Mesendoderm (in vitro differentiated cells): ENCODE data around the gene PKNOX2.

Source experiments
- DNase-seq: peaks from one replicate; pipeline ENCODE4 v3.0.0; 2013
- H2AK5ac ChIP-seq: 2 replicates; pipeline ENCODE4 v1.6.1; 2013; ENCODE audit warnings: low read length, inconsistent platforms
- H2BK120ac ChIP-seq: 2 replicates; pipeline ENCODE4 v1.6.1; 2013; ENCODE audit warnings: low read depth, mild to moderate bottlenecking, low read length, moderate library complexity, mixed read lengths
- H2BK15ac ChIP-seq: replicated peaks from 2 replicates; pipeline ENCODE4 v1.6.1; 2013; ENCODE audit warnings: low read depth, mild to moderate bottlenecking, moderate library complexity
- H2BK5ac ChIP-seq: 2 replicates; pipeline ENCODE4 v1.6.1; 2013; ENCODE audit warnings: low read length, inconsistent platforms
- H3K18ac ChIP-seq: 2 replicates; pipeline ENCODE4 v1.6.1; 2013; ENCODE audit warnings: mild to moderate bottlenecking, low read length, mixed read lengths
- H3K23ac ChIP-seq: one replicate; pipeline ENCODE4 v1.6.1; 2013; ENCODE audit warnings: low read length
- H3K27ac ChIP-seq: 2 replicates; pipeline ENCODE4 v1.5.1; 2013; ENCODE audit warnings: low read depth, mild to moderate bottlenecking, inconsistent platforms, low read length, moderate library complexity
- H3K27me3 ChIP-seq: 2 replicates; pipeline ENCODE4 v1.6.1; 2013; ENCODE audit warnings: low read length, control low read depth, mild to moderate bottlenecking, inconsistent platforms; ENCODE audit not compliant: insufficient read depth, poor library complexity
- H3K36me3 ChIP-seq: 2 replicates; pipeline ENCODE4 v1.6.1; 2013; ENCODE audit warnings: low read length, inconsistent platforms; ENCODE audit not compliant: control insufficient read depth, insufficient read depth
- H3K4ac ChIP-seq: one replicate; pipeline ENCODE4 v1.6.1; 2013; ENCODE audit warnings: low read depth, mild to moderate bottlenecking, low read length, moderate library complexity
- H3K4me1 ChIP-seq: 2 replicates; pipeline ENCODE4 v1.6.1; 2013; ENCODE audit warnings: low read depth, low read length, inconsistent platforms; ENCODE audit not compliant: control insufficient read depth
- H3K4me2 ChIP-seq: 2 replicates; pipeline ENCODE4 v1.6.1; 2013; ENCODE audit warnings: low read length
- H3K4me3 ChIP-seq: 2 replicates; pipeline ENCODE4 v1.5.1; 2013; ENCODE audit warnings: mild to moderate bottlenecking, low read length
- H3K56ac ChIP-seq: one replicate; pipeline ENCODE4 v1.6.1; 2013; ENCODE audit warnings: low read length
- H3K79me1 ChIP-seq: 2 replicates; pipeline ENCODE4 v1.6.1; 2013; ENCODE audit warnings: low read length, inconsistent platforms
- H3K79me2 ChIP-seq: 2 replicates; pipeline ENCODE4 v1.6.1; 2013; ENCODE audit warnings: mild to moderate bottlenecking, low read length; ENCODE audit not compliant: control insufficient read depth, insufficient read depth
- H3K9ac ChIP-seq: 2 replicates; pipeline ENCODE4 v1.6.1; 2013; ENCODE audit warnings: low read length, inconsistent platforms
- H4K5ac ChIP-seq: one replicate; pipeline ENCODE4 v1.6.1; 2013; ENCODE audit warnings: low read length
- H4K8ac ChIP-seq: one replicate; pipeline ENCODE4 v1.6.1; 2013; ENCODE audit warnings: low read depth, mild to moderate bottlenecking, control low read depth, low read length, moderate library complexity
- WGBS: extraction: QIAGEN DNeasy Blood & Tissue Kit; methylation state at CpG from one replicate; pipeline ENCODE4 v1.1.7; 2013; ENCODE audit warnings: low lambda C conversion rate, missing lambda C conversion rate; ENCODE audit not compliant: insufficient coverage; ENCODE audit errors: extremely low coverage; 5-methylcytosine and 5-hydroxymethylcytosine counted together

The PKNOX2 gene

DNA sequence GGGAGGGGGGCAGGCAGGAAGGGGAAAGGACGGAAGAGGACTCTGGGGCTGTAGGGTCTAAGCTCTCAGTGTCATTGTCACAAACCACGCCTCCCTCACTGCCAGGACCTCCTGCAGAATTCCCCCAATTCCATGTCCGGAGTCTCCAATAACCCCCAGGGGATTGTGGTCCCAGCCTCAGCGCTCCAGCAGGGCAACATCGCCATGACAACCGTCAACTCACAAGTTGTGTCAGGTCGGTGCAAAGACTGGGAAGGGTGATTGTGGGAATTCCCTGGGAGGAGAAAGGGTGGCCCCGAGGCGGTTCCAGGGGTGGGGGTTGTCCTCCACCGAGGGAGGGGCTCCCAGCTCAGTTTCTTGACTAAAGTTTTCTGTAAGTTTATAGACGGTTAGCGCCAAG lies 245.5 kb downstream of the PKNOX2 start:
- H3K56ac ChIP-seq: no peak overlapping the region
- no peak overlapping the region for H3K23ac ChIP-seq
- H4K5ac ChIP-seq: no peak overlapping the region
- no peak overlapping the region for H2BK5ac ChIP-seq
- no peaks in the 10 kb centered on the region for H3K79me1 ChIP-seq
- H3K36me3 ChIP-seq: no peaks in the 10 kb centered on the region
- no peak overlapping the region for H3K18ac ChIP-seq
- no peak overlapping the region for H3K4ac ChIP-seq
- no peak overlapping the region for H3K4me2 ChIP-seq
- H3K4me1 ChIP-seq: peaks cover 2% of the 10 kb centered on the region
- H3K79me2 ChIP-seq: no peaks in the 10 kb centered on the region
- H3K27ac ChIP-seq: no peak overlapping the region
- no CpG with 5 or more reads among the region's 12 CpGs for WGBS
- no peak overlapping the region for H2BK15ac ChIP-seq
- H2BK120ac ChIP-seq: no peak overlapping the region
- H4K8ac ChIP-seq: no peak overlapping the region
- no peak overlapping the region for H2AK5ac ChIP-seq
- H3K9ac ChIP-seq: no peak overlapping the region
- no peak overlapping the region for H3K4me3 ChIP-seq
- peak; percentile 98 for DNase-seq
- H3K27me3 ChIP-seq: no peaks in the 10 kb centered on the region

DNA sequence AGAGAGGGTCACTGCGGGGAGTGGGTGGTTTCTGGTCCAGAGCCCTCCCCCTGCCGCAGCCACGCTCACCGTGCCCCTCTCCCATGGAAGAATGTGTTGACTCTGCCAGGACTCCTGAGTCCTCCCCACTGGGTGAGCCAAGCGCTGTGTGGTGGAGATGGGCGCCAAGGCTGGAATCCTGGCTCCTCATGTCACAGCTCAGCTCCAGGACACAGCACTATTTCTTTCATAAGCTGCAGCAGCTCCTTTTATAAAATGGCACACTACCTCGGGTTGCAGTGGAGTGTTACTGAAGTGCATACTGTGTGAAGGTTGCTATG lies 247.6 kb downstream of the PKNOX2 start:
- Histone ChIP-seq H2BK120ac (no peak overlapping the region), H4K5ac (no peak overlapping the region), H3K27me3 (no peaks in the 10 kb centered on the region), H3K4me1 (peaks cover 2% of the 10 kb centered on the region), H3K4ac (no peak overlapping the region), H3K9ac (no peak overlapping the region), H3K79me1 (no peaks in the 10 kb centered on the region), H2BK15ac (no peak overlapping the region), H3K23ac (no peak overlapping the region), H4K8ac (no peak overlapping the region), H3K36me3 (no peaks in the 10 kb centered on the region), H2BK5ac (no peak overlapping the region), H3K56ac (no peak overlapping the region), H3K4me2 (no peak overlapping the region), H3K18ac (no peak overlapping the region), H2AK5ac (no peak overlapping the region), H3K4me3 (no peak overlapping the region), H3K27ac (no peak overlapping the region), H3K79me2 (no peaks in the 10 kb centered on the region)
- DNase-seq: no peak
- no CpG with 5 or more reads among the region's 7 CpGs for WGBS

DNA sequence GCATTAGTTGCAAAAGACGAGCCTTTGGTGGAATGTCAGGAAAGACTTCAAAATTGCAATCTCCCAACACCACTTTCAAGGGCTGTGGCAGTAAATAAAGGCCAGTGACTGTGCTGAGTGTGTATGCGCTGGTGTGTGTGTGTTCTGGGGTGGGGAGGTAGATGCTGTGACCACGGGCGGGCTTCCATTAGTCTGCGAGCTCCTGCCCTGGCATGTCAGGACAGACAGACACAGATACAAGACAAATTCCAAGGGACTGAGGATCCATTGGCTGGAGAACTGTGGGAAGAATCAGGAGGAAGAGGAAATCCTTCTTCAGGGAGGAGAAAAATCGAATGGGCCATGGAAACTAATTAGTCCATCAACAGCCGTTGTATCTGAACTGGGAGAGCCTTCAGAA lies 248.0 kb downstream of the PKNOX2 start:
- no peak overlapping the region for H3K27ac ChIP-seq
- H3K4me2 ChIP-seq: no peak overlapping the region
- H2BK5ac ChIP-seq: no peak overlapping the region
- no CpG with 5 or more reads among the region's 7 CpGs for WGBS
- H3K36me3 ChIP-seq: no peaks in the 10 kb centered on the region
- H2BK15ac ChIP-seq: no peak overlapping the region
- no peak overlapping the region for H2BK120ac ChIP-seq
- H4K8ac ChIP-seq: no peak overlapping the region
- no peak overlapping the region for H3K4me3 ChIP-seq
- no peak overlapping the region for H3K56ac ChIP-seq
- H3K23ac ChIP-seq: peak overlapping the region; percentile 51
- H3K27me3 ChIP-seq: no peaks in the 10 kb centered on the region
- no peak overlapping the region for H4K5ac ChIP-seq
- peaks cover 2% of the 10 kb centered on the region for H3K4me1 ChIP-seq
- H3K18ac ChIP-seq: no peak overlapping the region
- H3K9ac ChIP-seq: no peak overlapping the region
- H3K4ac ChIP-seq: no peak overlapping the region
- no peaks in the 10 kb centered on the region for H3K79me1 ChIP-seq
- no peaks in the 10 kb centered on the region for H3K79me2 ChIP-seq
- no peak for DNase-seq
- no peak overlapping the region for H2AK5ac ChIP-seq

GRCh38 chr11:125413226-125413625 lies 248.7 kb downstream of the PKNOX2 start:
- H4K5ac ChIP-seq: no peak overlapping the region
- no peak overlapping the region for H3K4me2 ChIP-seq
- peaks cover 2% of the 10 kb centered on the region for H3K4me1 ChIP-seq
- no peak overlapping the region for H2BK15ac ChIP-seq
- no peak overlapping the region for H2BK5ac ChIP-seq
- H3K4ac ChIP-seq: no peak overlapping the region
- no peaks in the 10 kb centered on the region for H3K36me3 ChIP-seq
- H3K4me3 ChIP-seq: no peak overlapping the region
- H2BK120ac ChIP-seq: no peak overlapping the region
- DNase-seq: no peak
- no CpG with 5 or more reads among the region's 7 CpGs for WGBS
- H3K23ac ChIP-seq: no peak overlapping the region
- H3K18ac ChIP-seq: no peak overlapping the region
- no peak overlapping the region for H3K56ac ChIP-seq
- H3K27me3 ChIP-seq: no peaks in the 10 kb centered on the region
- H3K9ac ChIP-seq: no peak overlapping the region
- H4K8ac ChIP-seq: no peak overlapping the region
- no peak overlapping the region for H3K27ac ChIP-seq
- no peak overlapping the region for H2AK5ac ChIP-seq
- H3K79me1 ChIP-seq: no peaks in the 10 kb centered on the region
- no peaks in the 10 kb centered on the region for H3K79me2 ChIP-seq

GRCh38 chr11:125414121-125414520 lies 249.6 kb downstream of the PKNOX2 start:
- Histone ChIP-seq H2AK5ac (no peak overlapping the region), H3K4me2 (no peak overlapping the region), H3K79me1 (no peaks in the 10 kb centered on the region), H3K79me2 (no peaks in the 10 kb centered on the region), H4K5ac (no peak overlapping the region), H3K18ac (no peak overlapping the region), H3K4me1 (peaks cover 2% of the 10 kb centered on the region), H3K36me3 (no peaks in the 10 kb centered on the region), H2BK5ac (no peak overlapping the region), H3K27me3 (no peaks in the 10 kb centered on the region), H4K8ac (no peak overlapping the region), H2BK120ac (no peak overlapping the region), H3K56ac (no peak overlapping the region), H3K4me3 (no peak overlapping the region), H3K9ac (no peak overlapping the region), H3K23ac (no peak overlapping the region), H3K4ac (no peak overlapping the region), H2BK15ac (no peak overlapping the region), H3K27ac (no peak overlapping the region)
- no peak for DNase-seq
- no CpG with 5 or more reads among the region's 4 CpGs for whole genome bisulfite sequencing

DNA sequence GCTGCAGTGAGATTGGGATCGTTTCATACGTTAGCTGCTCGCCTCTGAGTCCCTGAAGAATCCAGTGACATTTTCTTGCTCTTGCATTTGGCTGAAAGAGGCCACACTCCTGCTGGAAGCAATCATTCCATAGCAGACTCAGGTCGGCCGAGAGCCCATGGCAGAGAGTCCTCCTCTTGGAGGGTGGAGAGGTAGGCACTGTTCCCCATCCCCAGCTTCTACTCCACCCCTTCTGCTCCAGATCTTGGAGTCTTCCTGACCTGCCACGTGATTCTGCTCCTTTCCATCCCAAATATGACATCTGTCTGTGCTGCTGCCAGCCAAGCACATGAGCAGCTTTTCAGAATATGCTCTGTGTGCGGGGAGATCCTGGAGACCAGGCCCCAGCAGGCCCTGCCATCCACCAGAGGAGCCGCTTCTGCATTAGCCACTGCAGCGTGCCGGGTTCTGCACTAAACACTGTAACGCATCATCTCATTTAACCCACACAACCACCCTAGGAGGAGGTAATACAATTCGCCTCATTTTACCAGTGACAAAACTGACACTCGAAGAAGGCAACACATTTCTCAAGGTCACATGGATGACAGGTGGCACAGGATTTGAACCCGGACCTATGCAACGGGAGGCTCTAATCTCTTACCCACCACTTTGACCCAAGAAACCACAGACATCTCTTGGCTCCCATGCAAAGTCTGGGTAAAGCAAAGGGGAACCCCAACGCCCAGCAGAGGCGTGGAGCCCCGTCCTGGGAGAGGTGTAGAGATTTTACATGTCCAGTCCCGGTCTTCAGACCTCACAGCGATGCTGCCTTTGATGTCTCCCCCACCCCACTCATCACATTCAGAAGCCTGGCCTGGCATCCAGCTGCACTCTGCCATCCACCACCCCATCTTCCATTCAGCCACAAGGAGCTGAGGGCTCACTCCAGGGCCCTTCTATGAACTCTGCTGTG lies 252.7 kb downstream of the PKNOX2 start:
- H3K27ac ChIP-seq: no peak overlapping the region
- no peak overlapping the region for H4K8ac ChIP-seq
- H3K79me1 ChIP-seq: no peaks in the 10 kb centered on the region
- H3K36me3 ChIP-seq: no peaks in the 10 kb centered on the region
- H3K79me2 ChIP-seq: no peaks in the 10 kb centered on the region
- H3K56ac ChIP-seq: no peak overlapping the region
- no peaks in the 10 kb centered on the region for H3K4me1 ChIP-seq
- H3K23ac ChIP-seq: no peak overlapping the region
- WGBS: no CpG with 5 or more reads among the region's 20 CpGs
- no peak for DNase-seq
- no peak overlapping the region for H3K9ac ChIP-seq
- H2BK15ac ChIP-seq: no peak overlapping the region
- no peak overlapping the region for H4K5ac ChIP-seq
- no peaks in the 10 kb centered on the region for H3K27me3 ChIP-seq
- no peak overlapping the region for H3K4me3 ChIP-seq
- no peak overlapping the region for H2BK5ac ChIP-seq
- H3K4me2 ChIP-seq: no peak overlapping the region
- no peak overlapping the region for H2AK5ac ChIP-seq
- H3K18ac ChIP-seq: no peak overlapping the region
- no peak overlapping the region for H2BK120ac ChIP-seq
- H3K4ac ChIP-seq: no peak overlapping the region
